GF-D8 (cell line): Measurements from ENCODE around the gene HMGB2.

Source experiments
- DNase-seq: peaks from one replicate; lab custom pipeline; 2025; lab: John Stamatoyannopoulos, UW

The HMGB2 gene

GRCh38 chr4:173334891-173335752 is 964 bp upstream of the HMGB2 start:
- peak; percentile 79 for DNase-seq

- no peak for DNase-seq
Observed at GRCh38 chr4:173333658-173334084, 487 bp downstream of the HMGB2 start.

GRCh38 chr4:173332963-173333657 is 1.0 kb downstream of the HMGB2 start:
- DNase-seq: no peak

- peak; percentile 60 for DNase-seq
Observed at GRCh38 chr4:173332021-173332487, 2.1 kb downstream of the HMGB2 start.

- no peak for DNase-seq
Observed at GRCh38 chr4:173330590-173330989, 3.6 kb downstream of the HMGB2 start.

- no peak for DNase-seq
Observed at GRCh38 chr4:173328236-173328901, 5.8 kb downstream of the HMGB2 start.

GRCh38 chr4:173325007-173325736 is 9.0 kb downstream of the HMGB2 start:
- no peak for DNase-seq

GRCh38 chr4:173319696-173320095 is 14.5 kb downstream of the HMGB2 start:
- DNase-seq: peak; percentile 42

GRCh38 chr4:173318648-173319211 is 15.4 kb downstream of the HMGB2 start:
- no peak for DNase-seq

- no peak for DNase-seq
Observed at GRCh38 chr4:173318240-173318639, 15.9 kb downstream of the HMGB2 start.

GRCh38 chr4:173317004-173317403 is 17.2 kb downstream of the HMGB2 start:
- no peak for DNase-seq

GRCh38 chr4:173316060-173316459 is 18.1 kb downstream of the HMGB2 start:
- no peak for DNase-seq

GRCh38 chr4:173314715-173315114 is 19.4 kb downstream of the HMGB2 start:
- DNase-seq: no peak

- DNase-seq: no peak
Observed at GRCh38 chr4:173311368-173311767, 22.8 kb downstream of the HMGB2 start.

GRCh38 chr4:173307778-173308177 is 26.4 kb downstream of the HMGB2 start:
- no peak for DNase-seq

- no peak for DNase-seq
Observed at GRCh38 chr4:173301518-173302201, 32.5 kb downstream of the HMGB2 start.

- no peak for DNase-seq
Observed at GRCh38 chr4:173294444-173294843, 39.7 kb downstream of the HMGB2 start.

GRCh38 chr4:173293663-173294062 is 40.5 kb downstream of the HMGB2 start:
- DNase-seq: no peak

- DNase-seq: no peak
Observed at GRCh38 chr4:173291899-173292298, 42.3 kb downstream of the HMGB2 start.

GRCh38 chr4:173289353-173289727 is 44.8 kb downstream of the HMGB2 start:
- DNase-seq: peak; percentile 89
